IMR-90 (cell line): Measurements from ENCODE around the gene AK1. TPM values are rescaled to one million over a fixed set of nuclear protein-coding genes. Genes with fewer than 3 reads are reported as not detected.

Experiments
- ATAC-seq: fragments of 200-7000 bp; cut with Tn5 transposase; 2 replicates; pipeline ENCODE4 v1.9.1; 2020; ENCODE audit warnings: low read depth, mild to moderate bottlenecking, moderate library complexity
- BruUV-seq: library from RNA; stranded (reverse); fragments of 400-500 nt; replicated peaks from 2 replicates; lab custom pipeline; 2021; lab: Mats Ljungman, UMichigan
- CTCF ChIA-PET: fragments of 300-600 bp; formaldehyde crosslinking; extraction: SDS; loops from one replicate; lab custom pipeline; 2021; ENCODE audit warnings: antibody characterized with exemption; lab: Yijun Ruan, JAX
- POLR2A ChIA-PET: fragments of 300-600 bp; sonication (Branson Sonifier 250); formaldehyde crosslinking; loops from one replicate; lab custom pipeline; 2022; ENCODE audit warnings: antibody characterized with exemption; ENCODE audit not compliant: unreplicated experiment; lab: Charles Lee
- DNase-seq: peaks from one replicate; pipeline ENCODE4 v3.0.0; 2013
- H2AFZ ChIP-seq: replicated peaks from 2 replicates; pipeline ENCODE3; 2013; ENCODE audit warnings: low read length, mild to moderate bottlenecking; ENCODE audit not compliant: poor library complexity
- H2AK5ac ChIP-seq: 2 replicates; pipeline ENCODE4 v1.6.1; 2013; ENCODE audit warnings: low read depth, low read length, inconsistent platforms
- H2AK9ac ChIP-seq: replicated peaks from 2 replicates; pipeline ENCODE3; 2013; ENCODE audit warnings: mild to moderate bottlenecking, low read depth, low read length, moderate library complexity; ENCODE audit not compliant: poor library complexity
- H2BK120ac ChIP-seq: 2 replicates; pipeline ENCODE4 v1.6.1; 2013; ENCODE audit warnings: low read depth, low read length, inconsistent platforms
- H2BK15ac ChIP-seq: 3 replicates; pipeline ENCODE4 v1.6.1; 2013; ENCODE audit warnings: low read depth, low read length, inconsistent platforms
- H2BK20ac ChIP-seq: 2 replicates; pipeline ENCODE4 v1.6.1; 2013; ENCODE audit warnings: low read depth, mild to moderate bottlenecking, inconsistent platforms, low read length, moderate library complexity
- H2BK5ac ChIP-seq: 2 replicates; pipeline ENCODE4 v1.6.1; 2013; ENCODE audit warnings: mild to moderate bottlenecking, low read depth, low read length, inconsistent platforms; ENCODE audit not compliant: poor library complexity, severe bottlenecking
- H3K14ac ChIP-seq: replicated peaks from 2 replicates; pipeline ENCODE4 v1.6.1; 2013; ENCODE audit warnings: low read depth, low read length, inconsistent platforms
- H3K18ac ChIP-seq: 2 replicates; pipeline ENCODE4 v1.6.1; 2013; ENCODE audit warnings: low read depth, low read length, control low read depth
- H3K23ac ChIP-seq: 2 replicates; pipeline ENCODE4 v1.6.1; 2013; ENCODE audit warnings: low read depth, low read length, inconsistent platforms
- H3K27ac ChIP-seq: 2 replicates; pipeline ENCODE4 v1.5.1; 2013; ENCODE audit warnings: mild to moderate bottlenecking, control low read depth, low read length; ENCODE audit not compliant: insufficient read depth
- H3K27me3 ChIP-seq: 2 replicates; pipeline ENCODE4 v1.6.1; 2013; ENCODE audit warnings: low read length; ENCODE audit not compliant: control insufficient read depth, insufficient read depth
- H3K36me3 ChIP-seq: 2 replicates; pipeline ENCODE4 v1.6.1; 2013; ENCODE audit warnings: low read length, mixed read lengths; ENCODE audit not compliant: control insufficient read depth, insufficient read depth
- H3K4ac ChIP-seq: 2 replicates; pipeline ENCODE4 v1.6.1; 2013; ENCODE audit warnings: low read depth, low read length, inconsistent platforms
- H3K4me1 ChIP-seq: 2 replicates; pipeline ENCODE4 v1.6.1; 2013; ENCODE audit warnings: low read length, mixed read lengths; ENCODE audit not compliant: control insufficient read depth, insufficient read depth
- H3K4me2 ChIP-seq: 2 replicates; pipeline ENCODE4 v1.6.1; 2013; ENCODE audit warnings: low read depth, mild to moderate bottlenecking, control low read depth, low read length, moderate library complexity
- H3K4me3 ChIP-seq: 2 replicates; pipeline ENCODE4 v1.5.1; 2013; ENCODE audit warnings: low read depth, mild to moderate bottlenecking, control low read depth, low read length, moderate library complexity; ENCODE audit not compliant: insufficient read depth
- H3K56ac ChIP-seq: 2 replicates; pipeline ENCODE4 v1.6.1; 2013; ENCODE audit warnings: low read length, inconsistent platforms; ENCODE audit not compliant: insufficient read depth; ENCODE audit errors: extremely low read depth
- H3K79me1 ChIP-seq, 2 experiments: 2 replicates each; pipeline ENCODE4 v1.6.1; 2013; ENCODE audit warnings: low read length in 2 of 2, inconsistent platforms in 1 of 2, low read depth in 1 of 2
- H3K9ac ChIP-seq: 2 replicates; pipeline ENCODE4 v1.6.1; 2013; ENCODE audit warnings: low read depth, low read length, control low read depth
- H3K9me1 ChIP-seq: 2 replicates; pipeline ENCODE4 v1.6.1; 2013; ENCODE audit warnings: low read length, inconsistent platforms; ENCODE audit not compliant: insufficient read depth
- H3K9me3 ChIP-seq: 2 replicates; pipeline ENCODE4 v1.6.1; 2013; ENCODE audit warnings: low read length; ENCODE audit not compliant: control insufficient read depth, insufficient read depth
- H4K20me1 ChIP-seq: 2 replicates; pipeline ENCODE4 v1.6.1; 2013; ENCODE audit warnings: low read length, inconsistent platforms; ENCODE audit not compliant: insufficient read depth
- H4K5ac ChIP-seq: 2 replicates; pipeline ENCODE4 v1.6.1; 2013; ENCODE audit warnings: mild to moderate bottlenecking, low read depth, low read length, control low read depth
- H4K8ac ChIP-seq, 2 experiments: 2 replicates each; pipeline ENCODE4 v1.6.1; 2013; ENCODE audit warnings: low read depth in 2 of 2, low read length in 2 of 2, control low read depth in 1 of 2, inconsistent platforms in 1 of 2
- H4K91ac ChIP-seq: 2 replicates; pipeline ENCODE4 v1.6.1; 2013; ENCODE audit warnings: low read depth, low read length, inconsistent platforms; ENCODE audit not compliant: insufficient read depth
- CEBPB ChIP-seq: IDR thresholded peaks from 2 replicates; pipeline ENCODE4 v1.6.1; 2012; ENCODE audit warnings: low read depth, low read length, improper control_type of control experiment
- CHD1 ChIP-seq: IDR thresholded peaks from 2 replicates; pipeline ENCODE4 v1.6.1; 2012; ENCODE audit warnings: low read depth, low read length, improper control_type of control experiment
- MAZ ChIP-seq: IDR thresholded peaks from 2 replicates; pipeline ENCODE4 v1.6.1; 2012; ENCODE audit warnings: low read depth, mild to moderate bottlenecking, low read length, improper control_type of control experiment, moderate library complexity, borderline replicate concordance
- MXI1 ChIP-seq: IDR thresholded peaks from 2 replicates; pipeline ENCODE4 v1.6.1; 2012; ENCODE audit warnings: low read depth, mild to moderate bottlenecking, low read length, moderate library complexity, borderline replicate concordance
- RCOR1 ChIP-seq: IDR thresholded peaks from 2 replicates; pipeline ENCODE4 v1.6.1; 2012; ENCODE audit warnings: mild to moderate bottlenecking, low read length, improper control_type of control experiment; ENCODE audit not compliant: insufficient replicate concordance
- USF2 ChIP-seq: fragments of 150-350 bp; IDR thresholded peaks from 2 replicates; pipeline ENCODE4 v1.6.1; 2017; ENCODE audit warnings: mild to moderate bottlenecking, antibody characterized with exemption, low read length, low read depth
- WGBS, 2 experiments: methylation state at CpG; one replicate each; pipeline versions ENCODE4 v1.1.5 to v1.1.7; 2013; ENCODE audit warnings: missing lambda C conversion rate in 2 of 2; ENCODE audit not compliant: insufficient read length in 1 of 2; ENCODE audit errors: extremely low coverage in 2 of 2; 5-methylcytosine and 5-hydroxymethylcytosine counted together
- dilution Hi-C: fragments of 300-500 bp; cut with HindIII; formaldehyde crosslinking; loops from one replicate; pipeline ENCODE4 v1.14.3; 2018; ENCODE audit warnings: low sequenced_read_pairs; ENCODE audit not compliant: unreplicated experiment
- in situ Hi-C: fragments of 300-500 bp; cut with MboI; formaldehyde crosslinking; loops from 3 replicates; pipeline ENCODE4 v1.14.3; 2019; ENCODE audit warnings: low sequenced_read_pairs, inconsistent platforms, mixed read lengths
- intact Hi-C: fragments of 100-400 bp; cut with micrococcal nuclease; formaldehyde crosslinking; loops from 2 replicates; pipeline ENCODE4 v1.10.0; 2022
- polyA plus RNA-seq, 3 experiments: library from polyadenylated mRNA; depleted of rRNA; stranded (reverse); fragments of >200 nt; gene quantifications; 2 replicates each; pipeline ENCODE4 v1.2.3, GENCODE V29; 2012; ENCODE audit warnings: low replicate concordance in 1 of 3
- total RNA-seq: library from RNA; depleted of rRNA; stranded (reverse); fragments of >200 nt; gene quantifications from 2 replicates; pipeline ENCODE4 v1.2.3, GENCODE V29; 2012

AK1 gene
- total and polyA plus RNA-seq, 2 of the 4 experiments (the other 2 are of a cell fraction): 44.8 to 119 TPM

- H2AK9ac ChIP-seq: peak overlapping the region; percentile 69
- POLR2A ChIA-PET: no interaction called here
- 78% methylated on average over 9 of the region's 29 CpGs; no CpG with 5 or more reads in 1 of the 2 experiments for WGBS, 2 experiments
- H3K9me1 ChIP-seq: peaks cover 5% of the 10 kb centered on the region; the same call in 1 of the 2 replicates
- H2BK5ac ChIP-seq: no peak overlapping the region
- no peak overlapping the region for H3K4me2 ChIP-seq
- H3K79me1 ChIP-seq: no peaks in the 10 kb centered on the region
- no peak; the same call in 1 of the 2 replicates for ATAC-seq
- H2AK5ac ChIP-seq: no peak overlapping the region
- DNase-seq: no peak
- H3K4me1 ChIP-seq: no peaks in the 10 kb centered on the region
- no peak overlapping the region for H3K18ac ChIP-seq
- CTCF ChIA-PET: no interaction called here
- H3K14ac ChIP-seq: no peak overlapping the region
- H3K27ac ChIP-seq: no peak overlapping the region
- no peak overlapping the region for H4K91ac ChIP-seq
- H2AFZ ChIP-seq: peak overlapping the region; percentile 8
- H2BK120ac ChIP-seq: no peak overlapping the region
- no peaks in the 10 kb centered on the region for H3K27me3 ChIP-seq
- H2BK20ac ChIP-seq: no peak overlapping the region
- H3K9me3 ChIP-seq: no peaks in the 10 kb centered on the region
- in situ Hi-C loops (no loop called here), dilution Hi-C loops (no loop called here), intact Hi-C loops (no loop called here)
- H2BK15ac ChIP-seq: no peak overlapping the region
- H3K56ac ChIP-seq: no peak overlapping the region
- H3K9ac ChIP-seq: no peak overlapping the region
- no peak overlapping the region; the same call in 1 of the 2 replicates for H4K5ac ChIP-seq
- TF ChIP-seq CHD1 (no peak), USF2 (no peak), MXI1 (no peak), RCOR1 (no peak), MAZ (no peak), CEBPB (no peak)
- no peak overlapping the region for H3K4ac ChIP-seq
- peaks cover 1% of the 10 kb centered on the region for H3K36me3 ChIP-seq
- H4K20me1 ChIP-seq: no peaks in the 10 kb centered on the region
- H3K23ac ChIP-seq: no peak overlapping the region
- no peak overlapping the region for H3K4me3 ChIP-seq
- peak overlapping the region in 1 of 2 experiments; percentile 47; a peak in 2 of 4 replicates for H4K8ac ChIP-seq
- BruUV-seq: no TSS peak
Observed at GRCh38 chr9:127862075-127863011, 15.1 kb downstream of the AK1 start.
